PC-3 (cell line): Measurements from ENCODE around the gene CD7. TPM values are rescaled to one million over a fixed set of nuclear protein-coding genes. Genes with fewer than 3 reads are reported as not detected.

ENCODE experiments used
- ATAC-seq: fragments of 200-7000 bp; cut with Tn5 transposase; 2 replicates; pipeline ENCODE4 v1.9.1; 2020; ENCODE audit warnings: mild to moderate bottlenecking, moderate library complexity
- BruUV-seq: library from RNA; stranded (reverse); fragments of 400-500 nt; replicated peaks from 2 replicates; lab custom pipeline; 2021; lab: Mats Ljungman, UMichigan
- CTCF ChIA-PET: fragments of 300-600 bp; sonication (Branson Sonifier 250); formaldehyde crosslinking; loops from one replicate; lab custom pipeline; 2022; ENCODE audit warnings: antibody characterized with exemption; lab: Charles Lee
- POLR2A ChIA-PET: fragments of 300-600 bp; sonication (Branson Sonifier 250); formaldehyde crosslinking; loops from one replicate; lab custom pipeline; 2022; ENCODE audit warnings: antibody characterized with exemption; ENCODE audit not compliant: unreplicated experiment; lab: Charles Lee
- DNase-seq: peaks from one replicate; pipeline ENCODE4 v3.0.0-alpha.2; 2015
- H2AFZ ChIP-seq: fragments of 300-600 bp; sonication (generic); 2 replicates; pipeline ENCODE4 v1.6.0; 2016; ENCODE audit warnings: antibody characterized with exemption, low read length
- H3F3A ChIP-seq: fragments of 300-600 bp; sonication (generic); one replicate; pipeline ENCODE4 v1.6.0; 2017; ENCODE audit warnings: antibody characterized with exemption, low read length, control low read depth, mild to moderate bottlenecking; ENCODE audit not compliant: unreplicated experiment
- H3K27ac ChIP-seq: fragments of 300-600 bp; sonication (generic); 2 replicates; pipeline ENCODE4 v1.5.1; 2016; ENCODE audit warnings: mild to moderate bottlenecking, low read length
- H3K27me3 ChIP-seq: fragments of 300-600 bp; sonication (generic); 2 replicates; pipeline ENCODE4 v1.6.1; 2016; ENCODE audit warnings: low read length, mixed read lengths
- H3K36me3 ChIP-seq: fragments of 300-600 bp; sonication (generic); 2 replicates; pipeline ENCODE4 v1.6.1; 2016; ENCODE audit warnings: low read depth, mixed run types, low read length, mixed read lengths
- H3K4me1 ChIP-seq: fragments of 300-600 bp; sonication (generic); 2 replicates; pipeline ENCODE4 v1.5.1; 2016; ENCODE audit warnings: low read length; ENCODE audit not compliant: insufficient read depth
- H3K4me2 ChIP-seq: fragments of 300-600 bp; sonication (generic); 2 replicates; pipeline ENCODE4 v1.6.0; 2016; ENCODE audit warnings: low read length
- H3K4me3 ChIP-seq: fragments of 300-600 bp; sonication (generic); 2 replicates; pipeline ENCODE4 v1.5.1; 2016; ENCODE audit warnings: mild to moderate bottlenecking, low read length, mixed read lengths
- H3K79me2 ChIP-seq: fragments of 300-600 bp; sonication (generic); 2 replicates; pipeline ENCODE4 v1.6.1; 2017; ENCODE audit warnings: low read length, mixed read lengths
- H3K9ac ChIP-seq: fragments of 300-600 bp; sonication (generic); 2 replicates; pipeline ENCODE4 v1.6.0; 2016; ENCODE audit warnings: mild to moderate bottlenecking, low read length
- H3K9me2 ChIP-seq: fragments of 300-600 bp; sonication (generic); replicated peaks from 2 replicates; pipeline ENCODE4 v1.6.1; 2016; ENCODE audit warnings: mixed run types, low read length, mixed read lengths
- H3K9me3 ChIP-seq: fragments of 300-600 bp; sonication (generic); 2 replicates; pipeline ENCODE4 v1.6.1; 2016; ENCODE audit warnings: low read length, mixed read lengths
- H4K20me1 ChIP-seq: fragments of 300-600 bp; sonication (generic); 2 replicates; pipeline ENCODE4 v1.6.1; 2016; ENCODE audit warnings: low read length, mixed read lengths
- CTCF ChIP-seq: fragments of 300-600 bp; sonication (generic); conservative IDR thresholded peaks from 2 replicates; pipeline ENCODE4 v1.5.1; 2017; ENCODE audit warnings: antibody characterized with exemption, low read depth, mild to moderate bottlenecking, low read length
- EZH2 ChIP-seq: fragments of 300-600 bp; sonication (generic); IDR thresholded peaks from one replicate; pipeline ENCODE4 v1.6.1; 2017; ENCODE audit warnings: antibody characterized with exemption, mild to moderate bottlenecking, low read length; ENCODE audit not compliant: unreplicated experiment
- EZH2phosphoT487 ChIP-seq: fragments of 300-600 bp; sonication (generic); IDR thresholded peaks from 2 replicates; pipeline ENCODE4 v1.6.1; 2018; ENCODE audit warnings: mild to moderate bottlenecking, antibody characterized with exemption, low read length, borderline replicate concordance
- intact Hi-C: fragments of 100-400 bp; cut with micrococcal nuclease; formaldehyde crosslinking; loops from 2 replicates; pipeline ENCODE4 v1.9.0; 2023
- total RNA-seq: library from RNA; depleted of rRNA; stranded (reverse); fragments of >200 nt; gene quantifications from 2 replicates; pipeline ENCODE4 v1.2.3, GENCODE V29; 2014

CD7 gene
- total RNA-seq, 1 experiment from 2014 or later, result 0.15 TPM

GRCh38 chr17:82302991-82303943 lies 14.1 kb downstream of the CD7 start:
- ChIA-PET POLR2A (no interaction called here), CTCF (no interaction called here)
- no peaks in the 10 kb centered on the region for H3K79me2 ChIP-seq
- no peaks in the 10 kb centered on the region for H3K9me3 ChIP-seq
- no peaks in the 10 kb centered on the region for H3F3A ChIP-seq
- H3K4me3 ChIP-seq, result no peak overlapping the region
- DNase-seq (no peak), ATAC-seq (no peak)
- no peaks in the 10 kb centered on the region for H3K36me3 ChIP-seq
- no TSS peak for BruUV-seq
- no peaks in the 10 kb centered on the region for H4K20me1 ChIP-seq
- peaks cover 12% of the 10 kb centered on the region for H3K4me1 ChIP-seq
- no peak overlapping the region for H3K4me2 ChIP-seq
- no peak for TF ChIP-seq EZH2phosphoT487
- TF ChIP-seq CTCF, result no peak
- no peak for TF ChIP-seq EZH2
- no peak overlapping the region for H3K27ac ChIP-seq
- H3K9ac ChIP-seq, result no peak overlapping the region
- H2AFZ ChIP-seq, result no peak overlapping the region
- H3K9me2 ChIP-seq, result no peaks in the 10 kb centered on the region
- H3K27me3 ChIP-seq, result no peaks in the 10 kb centered on the region
- intact Hi-C loops, result no loop called here

DNA sequence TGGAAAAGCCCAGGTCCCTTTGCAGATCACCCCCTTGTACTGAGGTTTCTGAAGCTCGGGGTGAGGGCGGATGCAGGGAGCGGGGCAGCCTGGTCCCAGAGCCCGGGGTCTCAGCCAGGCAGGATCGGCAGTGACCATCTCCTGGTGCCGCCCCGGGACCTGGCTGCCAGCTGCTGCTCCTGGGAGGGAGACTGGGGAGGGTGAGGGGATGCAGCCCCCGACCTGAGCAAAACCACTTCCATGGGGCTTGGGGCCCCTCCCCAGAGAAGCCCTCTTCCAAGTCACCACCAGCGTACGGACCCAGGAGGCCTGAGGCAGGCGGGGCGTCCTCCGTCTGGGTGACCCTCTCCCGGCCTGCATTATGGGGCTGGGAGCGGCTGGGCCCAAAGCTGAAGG lies 14.8 kb downstream of the CD7 start:
- TF ChIP-seq CTCF (no peak), EZH2 (no peak), EZH2phosphoT487 (no peak)
- ATAC-seq, result no peak
- peaks cover 13% of the 10 kb centered on the region for H3K4me1 ChIP-seq
- no peak for DNase-seq
- no peaks in the 10 kb centered on the region for H4K20me1 ChIP-seq
- no TSS peak for BruUV-seq
- H3K9ac ChIP-seq, result no peak overlapping the region
- H3K4me2 ChIP-seq, result no peak overlapping the region
- no peaks in the 10 kb centered on the region for H3K79me2 ChIP-seq
- no peak overlapping the region for H2AFZ ChIP-seq
- no peak overlapping the region for H3K4me3 ChIP-seq
- POLR2A ChIA-PET, result no interaction called here
- intact Hi-C loops, result no loop called here
- H3K9me2 ChIP-seq, result no peaks in the 10 kb centered on the region
- H3K27me3 ChIP-seq, result no peaks in the 10 kb centered on the region
- H3F3A ChIP-seq, result no peaks in the 10 kb centered on the region
- CTCF ChIA-PET, result no interaction called here
- no peaks in the 10 kb centered on the region for H3K9me3 ChIP-seq
- H3K36me3 ChIP-seq, result no peaks in the 10 kb centered on the region
- no peak overlapping the region for H3K27ac ChIP-seq
